Astrocyte (in vitro differentiated cells and primary cell): ENCODE results near the gene NPDC1. TPM values are rescaled to one million over a fixed set of nuclear protein-coding genes. Genes with fewer than 3 reads are reported as not detected.

ENCODE experiments used
- DNase-seq: peaks from one replicate; pipeline ENCODE4 v3.0.0-alpha.2; 2010; ENCODE audit warnings: low read depth
- FAIRE-seq: peaks from 2 replicates; lab custom pipeline; 2011; peaks lifted over from hg19 to GRCh38; lab: Jason Lieb, UNC
- H2AFZ ChIP-seq: 2 replicates; pipeline ENCODE4 v1.6.0; 2012; ENCODE audit warnings: low read depth, low read length, inconsistent platforms
- H3K27ac ChIP-seq: 2 replicates; pipeline ENCODE4 v1.5.1; 2011; ENCODE audit warnings: low read depth, low read length, inconsistent platforms
- H3K27me3 ChIP-seq: 2 replicates; pipeline ENCODE4 v1.6.0; 2011; ENCODE audit warnings: low read length, inconsistent platforms; ENCODE audit not compliant: insufficient read depth
- H3K36me3 ChIP-seq: 2 replicates; pipeline ENCODE4 v1.5.1; 2011; ENCODE audit warnings: low read length, inconsistent platforms; ENCODE audit not compliant: insufficient read depth
- H3K4me1 ChIP-seq: 2 replicates; pipeline ENCODE4 v1.5.1; 2011; ENCODE audit warnings: low read length, inconsistent platforms; ENCODE audit not compliant: insufficient read depth
- H3K4me2 ChIP-seq: 2 replicates; pipeline ENCODE4 v1.6.0; 2012; ENCODE audit warnings: low read length, inconsistent platforms
- H3K4me3 ChIP-seq: 2 replicates; pipeline ENCODE4 v1.5.1; 2011; ENCODE audit warnings: low read depth, mild to moderate bottlenecking, low read length, inconsistent platforms; ENCODE audit not compliant: insufficient read depth
- H3K79me2 ChIP-seq: 2 replicates; pipeline ENCODE4 v1.6.0; 2012; ENCODE audit warnings: mild to moderate bottlenecking, low read length, inconsistent platforms; ENCODE audit not compliant: insufficient read depth
- H3K9ac ChIP-seq: 2 replicates; pipeline ENCODE4 v1.6.0; 2012; ENCODE audit warnings: mild to moderate bottlenecking, low read length, inconsistent platforms
- H3K9me3 ChIP-seq: 2 replicates; pipeline ENCODE4 v1.5.1; 2012; ENCODE audit warnings: low read depth, mild to moderate bottlenecking, low read length, inconsistent platforms; ENCODE audit not compliant: insufficient read depth
- H4K20me1 ChIP-seq: 2 replicates; pipeline ENCODE4 v1.6.0; 2012; ENCODE audit warnings: low read length, inconsistent platforms; ENCODE audit not compliant: insufficient read depth
- H3K27ac Mint-ChIP-seq: one replicate; pipeline ENCODE4 v1.8.0; 2021; ENCODE audit warnings: mild to moderate bottlenecking, mixed read lengths; ENCODE audit not compliant: unreplicated experiment
- H3K27me3 Mint-ChIP-seq: one replicate; pipeline ENCODE4 v1.8.0; 2021; ENCODE audit warnings: low read depth, mixed read lengths; ENCODE audit not compliant: unreplicated experiment
- H3K36me3 Mint-ChIP-seq: one replicate; pipeline ENCODE4 v1.8.0; 2021; ENCODE audit warnings: low read depth, mixed read lengths; ENCODE audit not compliant: unreplicated experiment
- H3K4me1 Mint-ChIP-seq: one replicate; pipeline ENCODE4 v1.8.0; 2021; ENCODE audit warnings: low read depth, mixed read lengths; ENCODE audit not compliant: unreplicated experiment
- H3K4me3 Mint-ChIP-seq: one replicate; pipeline ENCODE4 v1.8.0; 2021; ENCODE audit warnings: mild to moderate bottlenecking, moderate library complexity, mixed read lengths; ENCODE audit not compliant: unreplicated experiment
- H3K9me3 Mint-ChIP-seq: one replicate; pipeline ENCODE4 v1.8.0; 2021; ENCODE audit warnings: mild to moderate bottlenecking, mixed read lengths; ENCODE audit not compliant: unreplicated experiment
- CTCF ChIP-seq: IDR thresholded peaks from 2 replicates; pipeline ENCODE4 v1.5.1; 2011; ENCODE audit warnings: low read depth, mild to moderate bottlenecking, inconsistent platforms, low read length, moderate library complexity; ENCODE audit not compliant: insufficient read depth
- EZH2 ChIP-seq: IDR thresholded peaks from 2 replicates; pipeline ENCODE4 v1.6.1; 2012; ENCODE audit warnings: mild to moderate bottlenecking, low read length, inconsistent platforms; ENCODE audit not compliant: insufficient read depth
- total RNA-seq: library from RNA; stranded (reverse); gene quantifications from 2 replicates; pipeline ENCODE4 v1.2.1, GENCODE V29; 2021

NPDC1 gene
- total RNA-seq, 1 donor from 2014 or later, result 66.8 TPM

DNA sequence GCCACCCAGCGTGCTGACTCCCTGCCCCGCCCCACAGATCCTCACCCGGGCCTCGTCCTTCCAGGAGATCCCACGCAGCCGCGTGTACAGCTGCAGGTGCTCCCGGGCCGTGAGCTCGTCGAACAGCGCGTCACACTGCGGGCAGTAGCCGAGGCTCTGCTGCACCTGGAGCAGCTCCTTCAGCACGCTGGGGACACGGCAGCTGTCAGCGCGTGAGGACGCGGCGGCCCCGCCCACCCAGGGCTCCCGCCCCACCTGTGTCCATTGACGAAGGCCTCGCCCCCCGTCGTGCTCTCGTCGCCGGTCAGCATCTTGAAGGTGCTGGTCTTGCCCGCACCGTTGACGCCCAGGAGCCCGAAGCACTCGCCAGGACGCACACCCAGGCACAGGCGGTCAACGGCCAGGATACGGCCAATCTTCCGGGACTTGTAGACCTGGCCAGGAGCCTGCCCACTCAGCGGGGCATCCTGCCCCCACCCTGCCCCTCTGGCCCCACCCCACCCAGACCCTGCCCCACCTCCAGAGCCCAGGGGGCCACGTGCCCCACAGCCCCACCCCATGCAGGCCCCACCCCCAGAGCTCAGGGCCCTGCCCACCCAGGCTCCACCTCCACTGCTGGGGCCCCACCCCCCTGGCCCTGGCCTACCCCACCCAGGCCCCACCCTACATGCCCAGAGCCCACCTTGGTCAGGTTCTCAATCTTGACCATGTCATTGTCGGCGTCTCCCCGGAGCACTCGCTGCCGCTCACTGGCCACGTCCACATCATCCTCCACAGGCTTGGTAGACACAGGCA, 35.8 kb downstream of the NPDC1 start:
- DNase-seq, result no peak
- Histone ChIP-seq H3K79me2 (no peaks in the 10 kb centered on the region), H3K4me3 (no peak overlapping the region), H3K27me3 (no peaks in the 10 kb centered on the region), H3K9me3 (no peaks in the 10 kb centered on the region), H3K27ac (no peak overlapping the region), H3K9ac (no peak overlapping the region), H4K20me1 (no peaks in the 10 kb centered on the region), H3K4me1 (peaks cover 4% of the 10 kb centered on the region), H3K36me3 (no peaks in the 10 kb centered on the region), H2AFZ (no peak overlapping the region), H3K4me2 (no peak overlapping the region)
- Mint-ChIP-seq H3K27me3 (no peaks in the 10 kb centered on the region), H3K27ac (no peak overlapping the region), H3K4me3 (no peak overlapping the region), H3K36me3 (peaks cover 2% of the 10 kb centered on the region), H3K4me1 (no peaks in the 10 kb centered on the region), H3K9me3 (no peaks in the 10 kb centered on the region)
- TF ChIP-seq CTCF, result no peak
- no peak for TF ChIP-seq EZH2
- FAIRE-seq, result no peak

GRCh38 chr9:137009217-137009616, 36.8 kb downstream of the NPDC1 start:
- H3K9ac ChIP-seq, result no peak overlapping the region
- H3K4me3 ChIP-seq, result no peak overlapping the region
- H3K27me3 Mint-ChIP-seq, result no peaks in the 10 kb centered on the region
- H3K79me2 ChIP-seq, result no peaks in the 10 kb centered on the region
- H3K27me3 ChIP-seq, result no peaks in the 10 kb centered on the region
- H4K20me1 ChIP-seq, result no peaks in the 10 kb centered on the region
- H3K4me3 Mint-ChIP-seq, result no peak overlapping the region
- DNase-seq (no peak), FAIRE-seq (no peak)
- H3K9me3 Mint-ChIP-seq, result no peaks in the 10 kb centered on the region
- no peak overlapping the region for H3K27ac Mint-ChIP-seq
- no peak overlapping the region for H3K27ac ChIP-seq
- no peak overlapping the region for H3K4me2 ChIP-seq
- peaks cover 4% of the 10 kb centered on the region for H3K4me1 ChIP-seq
- H3K4me1 Mint-ChIP-seq, result no peaks in the 10 kb centered on the region
- no peak for TF ChIP-seq EZH2
- TF ChIP-seq CTCF, result no peak
- no peaks in the 10 kb centered on the region for H3K36me3 ChIP-seq
- H3K36me3 Mint-ChIP-seq, result peaks cover 2% of the 10 kb centered on the region
- H3K9me3 ChIP-seq, result no peaks in the 10 kb centered on the region
- H2AFZ ChIP-seq, result no peak overlapping the region

DNA sequence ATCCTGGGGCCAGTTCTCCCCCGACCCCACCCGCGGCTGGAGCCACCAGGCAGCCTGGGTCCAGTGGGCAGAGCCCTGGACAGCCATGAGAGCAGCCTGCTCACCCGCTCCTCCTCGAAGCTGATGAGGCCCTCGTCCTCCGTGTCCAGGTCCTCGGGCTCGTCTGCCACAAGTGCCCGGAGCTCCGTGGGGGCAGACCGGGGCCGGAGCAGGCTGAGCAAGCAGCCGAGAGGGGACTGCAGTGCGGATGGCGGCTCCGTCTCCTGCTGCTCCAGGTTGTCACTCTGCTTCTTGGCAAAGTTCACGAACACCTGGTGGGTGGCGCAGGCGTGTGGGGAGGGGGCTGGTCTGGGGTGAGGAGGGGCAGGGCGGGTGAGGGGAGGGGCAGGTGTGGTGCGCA, 37.7 kb downstream of the NPDC1 start:
- H3K27me3 Mint-ChIP-seq, result no peaks in the 10 kb centered on the region

More for the DNA sequence above, 37.7 kb downstream of the NPDC1 start:
- Mint-ChIP-seq H3K4me1 (no peaks in the 10 kb centered on the region), H3K9me3 (no peaks in the 10 kb centered on the region), H3K27ac (no peak overlapping the region), H3K4me3 (no peak overlapping the region), H3K36me3 (peaks cover 2% of the 10 kb centered on the region)
- H2AFZ ChIP-seq, result no peak overlapping the region
- no peaks in the 10 kb centered on the region for H4K20me1 ChIP-seq
- no peaks in the 10 kb centered on the region for H3K79me2 ChIP-seq
- TF ChIP-seq EZH2 (no peak), CTCF (no peak)
- peaks cover 4% of the 10 kb centered on the region for H3K4me1 ChIP-seq
- H3K9me3 ChIP-seq, result no peaks in the 10 kb centered on the region
- H3K36me3 ChIP-seq, result no peaks in the 10 kb centered on the region
- no peak for FAIRE-seq
- no peak overlapping the region for H3K4me3 ChIP-seq
- H3K9ac ChIP-seq, result no peak overlapping the region
- H3K27me3 ChIP-seq, result no peaks in the 10 kb centered on the region
- no peak for DNase-seq
- no peak overlapping the region for H3K4me2 ChIP-seq
- H3K27ac ChIP-seq, result no peak overlapping the region
